H1 (cell line): ENCODE data around the gene STK32C. TPM values are rescaled to one million over a fixed set of nuclear protein-coding genes. Genes with fewer than 3 reads are reported as not detected.

Experiments
- ASH2L ChIP-seq: fragments of 200-600, 300-600 bp; sonication (generic); IDR thresholded peaks from one replicate; pipeline ENCODE4 v1.7.1; 2017; ENCODE audit warnings: low read length
- CBX5 ChIP-seq: fragments of 300-800, 300-1000 bp; sonication (generic); IDR thresholded peaks from 2 replicates; pipeline ENCODE4 v1.7.1; 2016; ENCODE audit warnings: antibody characterized with exemption, low read length, low read depth
- CBX8 ChIP-seq: fragments of 300-800, 300-1000 bp; sonication (generic); IDR thresholded peaks from 2 replicates; pipeline ENCODE4 v1.7.1; 2016; ENCODE audit warnings: low read depth, low read length, borderline replicate concordance
- CHD2 ChIP-seq: IDR thresholded peaks from 2 replicates; pipeline ENCODE4 v1.6.1; 2012; ENCODE audit warnings: low read length, improper control_type of control experiment
- CHD7 ChIP-seq: fragments of 300-600 bp; sonication (generic); IDR thresholded peaks from 2 replicates; pipeline ENCODE4 v1.7.1; 2012; ENCODE audit warnings: low read length, moderate library complexity, mild to moderate bottlenecking, inconsistent platforms; ENCODE audit not compliant: insufficient replicate concordance
- FOSL1 ChIP-seq: IDR thresholded peaks from 2 replicates; pipeline ENCODE4 v1.6.1; 2011; ENCODE audit warnings: mild to moderate bottlenecking, low read depth, low read length, moderate library complexity; ENCODE audit not compliant: insufficient read depth
- MAFK ChIP-seq: IDR thresholded peaks from 2 replicates; pipeline ENCODE4 v1.6.1; 2012; ENCODE audit warnings: low read depth, mild to moderate bottlenecking, improper control_type of control experiment, low read length
- PHF8 ChIP-seq: fragments of 200-600 bp; sonication (generic); conservative IDR thresholded peaks from 2 replicates; pipeline ENCODE4 v1.7.1; 2012; ENCODE audit warnings: low read depth, mild to moderate bottlenecking, inconsistent platforms, low read length, moderate library complexity
- POLR2AphosphoS5 ChIP-seq: IDR thresholded peaks from 2 replicates; pipeline ENCODE4 v1.6.1; 2011; ENCODE audit warnings: low read depth, low read length
- SIN3A ChIP-seq, 2 experiments: IDR thresholded peaks in 1 of 2; conservative IDR thresholded peaks in 1 of 2; 2 replicates each; pipeline ENCODE4 v1.6.1; 2011 to 2012; ENCODE audit warnings: low read length in 2 of 2, improper control_type of control experiment in 1 of 2, low read depth in 1 of 2, mild to moderate bottlenecking in 1 of 2
- YY1 ChIP-seq: IDR thresholded peaks from 2 replicates; pipeline ENCODE4 v1.6.1; 2011; ENCODE audit warnings: low read depth, mild to moderate bottlenecking, low read length
- polyA plus RNA-seq, 7 experiments: library from polyadenylated mRNA; depleted of rRNA in 3 of 7; stranded (reverse) in 5 of 7; unstranded in 2 of 7; fragments of >200 nt in 5 of 7; fragments of 200-250 nt in 2 of 7; gene quantifications; 1 replicate in 5 of 7; 2 replicates in 1 of 7; 4 replicates in 1 of 7; pipeline versions ENCODE4 v1.2.1 to v1.2.3, GENCODE V29; 2011 to 2013; ENCODE audit warnings: missing spikeins in 2 of 7, mixed read lengths in 2 of 7
- total RNA-seq: library from RNA; stranded (reverse); fragmentation: NEBNext Ultra II Directional; extraction: Animal tissue kit (Norgen Biotek cat#: 25700); gene quantifications from 2 replicates; pipeline ENCODE4 v1.2.1, GENCODE V29; 2021
- TF ChIP-seq, protein P1 (sequence below): IDR thresholded peaks from 2 replicates; pipeline ENCODE4 v1.6.1; 2012; ENCODE audit warnings: inconsistent platforms

STK32C gene
- total and polyA plus RNA-seq, 2 of the 8 experiments (the other 6 are each of a cell fraction or from before 2014, with no cell fraction given), result 10.6 to 15.6 TPM

- TF ChIP-seq CHD7 (no peak), PHF8 (no peak), CHD2 (no peak), YY1 (no peak), CBX5 (no peak), MAFK (no peak), ASH2L (no peak), POLR2AphosphoS5 (no peak), FOSL1 (no peak), CBX8 (no peak), SIN3A (conservative IDR thresholded peaks at IDR 0.05 in 1 of 2, IDR thresholded peaks at IDR 0.05 in 1 of 2; ENCODE audit: low read depth in 1 of 2, low read length in 2 of 2) (no peak)
- TF ChIP-seq, protein P1, sequence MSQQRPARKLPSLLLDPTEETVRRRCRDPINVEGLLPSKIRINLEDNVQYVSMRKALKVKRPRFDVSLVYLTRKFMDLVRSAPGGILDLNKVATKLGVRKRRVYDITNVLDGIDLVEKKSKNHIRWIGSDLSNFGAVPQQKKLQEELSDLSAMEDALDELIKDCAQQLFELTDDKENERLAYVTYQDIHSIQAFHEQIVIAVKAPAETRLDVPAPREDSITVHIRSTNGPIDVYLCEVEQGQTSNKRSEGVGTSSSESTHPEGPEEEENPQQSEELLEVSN, result no peak
These were observed 98.6 kb downstream of the STK32C start (continued) for GRCh38 chr10:132209130-132209529.
